GM12875 (cell line): ENCODE measurements around the gene COMP.

Experiments
- H3K4me3 ChIP-seq: one replicate; pipeline ENCODE4 v1.5.1; 2011; ENCODE audit warnings: low read depth, low read length, control low read depth
- TF ChIP-seq, protein P1 (sequence below): IDR thresholded peaks from 2 replicates; pipeline ENCODE4 v1.5.1; 2011; ENCODE audit warnings: low read depth, mild to moderate bottlenecking, control low read depth, inconsistent platforms, low read length, moderate library complexity, borderline replicate concordance; ENCODE audit not compliant: insufficient read depth

COMP gene

DNA sequence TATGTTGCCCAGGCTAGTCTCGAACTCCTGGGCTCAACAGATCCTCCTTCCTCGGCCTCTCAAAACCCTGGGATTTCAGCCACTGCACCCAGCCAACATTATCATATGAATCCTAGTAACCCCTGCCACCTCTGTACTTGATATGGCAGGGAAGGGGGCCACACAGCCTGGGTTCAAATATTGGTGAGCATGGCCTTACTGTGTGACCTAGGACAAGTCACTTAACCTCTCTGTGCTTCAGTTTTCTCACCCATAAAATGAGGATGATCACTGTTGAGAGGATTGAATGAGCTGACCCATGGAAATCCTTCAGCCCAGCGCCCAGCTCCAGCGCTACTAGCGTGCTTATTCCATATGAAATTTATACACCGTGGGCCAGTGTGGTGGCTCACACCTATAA is 3.6 kb upstream of the COMP start:
- TF ChIP-seq, protein P1, sequence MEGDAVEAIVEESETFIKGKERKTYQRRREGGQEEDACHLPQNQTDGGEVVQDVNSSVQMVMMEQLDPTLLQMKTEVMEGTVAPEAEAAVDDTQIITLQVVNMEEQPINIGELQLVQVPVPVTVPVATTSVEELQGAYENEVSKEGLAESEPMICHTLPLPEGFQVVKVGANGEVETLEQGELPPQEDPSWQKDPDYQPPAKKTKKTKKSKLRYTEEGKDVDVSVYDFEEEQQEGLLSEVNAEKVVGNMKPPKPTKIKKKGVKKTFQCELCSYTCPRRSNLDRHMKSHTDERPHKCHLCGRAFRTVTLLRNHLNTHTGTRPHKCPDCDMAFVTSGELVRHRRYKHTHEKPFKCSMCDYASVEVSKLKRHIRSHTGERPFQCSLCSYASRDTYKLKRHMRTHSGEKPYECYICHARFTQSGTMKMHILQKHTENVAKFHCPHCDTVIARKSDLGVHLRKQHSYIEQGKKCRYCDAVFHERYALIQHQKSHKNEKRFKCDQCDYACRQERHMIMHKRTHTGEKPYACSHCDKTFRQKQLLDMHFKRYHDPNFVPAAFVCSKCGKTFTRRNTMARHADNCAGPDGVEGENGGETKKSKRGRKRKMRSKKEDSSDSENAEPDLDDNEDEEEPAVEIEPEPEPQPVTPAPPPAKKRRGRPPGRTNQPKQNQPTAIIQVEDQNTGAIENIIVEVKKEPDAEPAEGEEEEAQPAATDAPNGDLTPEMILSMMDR: no peak
- H3K4me3 ChIP-seq: no peak overlapping the region

DNA sequence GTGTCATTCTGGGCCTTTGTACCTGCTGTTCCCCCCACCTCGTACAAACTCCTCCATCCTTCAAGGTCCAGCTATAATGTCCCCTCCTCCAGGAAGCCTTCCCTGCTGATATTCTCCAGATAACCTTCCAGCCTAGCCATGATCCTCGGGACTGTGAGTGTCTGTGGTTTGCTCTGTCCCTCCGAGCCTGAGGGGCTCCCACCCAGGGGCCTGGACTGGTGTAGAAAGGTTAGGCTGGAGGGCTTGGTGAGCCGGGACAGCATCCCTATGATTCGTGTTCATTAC is 2.9 kb upstream of the COMP start:
- no peak overlapping the region for H3K4me3 ChIP-seq
- TF ChIP-seq, protein P1: no peak

DNA sequence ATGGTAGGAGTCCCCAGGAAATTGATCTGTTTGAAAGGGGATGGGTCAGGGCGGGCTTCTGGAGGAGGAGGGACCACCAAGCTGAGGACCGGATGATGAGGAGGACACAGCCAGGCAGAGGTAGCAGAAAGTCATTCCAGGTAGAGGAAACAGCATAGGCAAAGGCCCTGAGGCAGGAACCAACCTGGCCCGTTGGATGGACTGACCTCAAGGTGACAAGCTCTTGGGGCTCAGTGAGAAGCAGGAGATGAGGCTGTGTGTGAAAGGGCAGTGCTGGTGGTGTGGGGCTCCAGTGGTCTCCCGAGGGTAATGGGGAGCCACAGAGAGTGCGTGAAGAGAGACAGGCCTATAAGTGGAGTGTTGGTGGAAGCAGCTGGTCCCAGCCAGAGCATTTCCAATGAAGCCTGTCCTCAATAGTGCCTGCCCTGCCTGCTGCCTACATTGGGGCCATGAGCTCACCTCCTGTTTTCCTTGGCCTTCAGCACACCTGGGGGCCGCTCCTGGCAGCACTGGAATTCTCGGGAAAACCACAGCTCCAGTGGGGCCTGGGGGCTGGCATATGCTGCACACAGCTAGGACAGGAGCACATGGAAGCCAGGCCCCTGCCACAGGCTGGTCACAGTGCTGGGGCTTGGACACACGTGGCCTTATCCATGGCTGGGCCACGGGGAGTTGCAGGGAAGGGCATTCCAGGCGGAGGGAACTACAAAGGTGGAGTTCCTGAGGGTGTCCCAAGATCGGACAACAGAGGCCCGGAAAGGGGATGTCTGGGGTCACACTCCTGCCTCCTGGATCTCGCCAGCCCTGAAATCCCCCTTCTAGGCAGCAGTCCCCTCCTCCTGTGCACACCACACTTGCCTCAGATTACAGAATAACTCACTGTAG is 2.3 kb upstream of the COMP start:
- H3K4me3 ChIP-seq: no peak overlapping the region
- TF ChIP-seq, protein P1: no peak

DNA sequence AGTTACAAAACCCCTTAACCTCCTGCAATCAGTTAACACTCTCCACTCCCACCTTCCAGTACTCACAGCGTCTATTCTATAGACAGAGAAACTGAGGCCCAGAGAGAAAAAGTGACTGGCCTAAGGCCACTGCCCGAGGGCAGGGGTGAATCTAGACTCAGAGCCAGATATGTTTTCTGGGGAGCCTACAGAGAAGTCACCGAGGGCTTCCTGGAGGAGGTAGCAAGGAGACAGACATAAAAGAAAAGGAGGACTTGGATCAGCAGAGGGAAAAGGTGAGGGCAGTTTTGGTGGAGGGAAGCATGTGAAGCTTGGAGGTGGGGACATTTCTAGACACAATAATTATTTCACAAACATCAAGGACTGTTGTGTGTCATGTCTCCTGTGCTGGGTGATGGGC is 1.6 kb upstream of the COMP start:
- TF ChIP-seq, protein P1: no peak
- no peak overlapping the region for H3K4me3 ChIP-seq

DNA sequence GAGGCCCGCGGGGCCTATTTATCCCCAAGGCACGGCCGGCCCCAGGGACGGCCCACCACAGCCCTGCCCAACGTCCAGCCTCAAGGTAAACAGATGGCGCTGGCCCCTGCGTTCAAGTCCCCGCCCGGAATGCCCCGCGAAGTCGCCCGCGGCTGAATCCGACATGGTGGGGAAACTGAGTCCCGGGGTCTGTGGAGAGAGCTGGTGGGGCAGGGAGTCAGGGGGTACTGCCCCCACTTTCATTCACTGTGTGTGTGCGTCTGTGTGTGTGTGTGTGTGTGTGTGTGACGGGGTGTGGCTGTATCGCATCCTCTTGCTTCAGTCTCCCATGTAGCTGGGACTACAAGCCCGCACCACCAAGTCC is 192 bp upstream of the COMP start:
- TF ChIP-seq, protein P1: no peak
- no peak overlapping the region for H3K4me3 ChIP-seq

DNA sequence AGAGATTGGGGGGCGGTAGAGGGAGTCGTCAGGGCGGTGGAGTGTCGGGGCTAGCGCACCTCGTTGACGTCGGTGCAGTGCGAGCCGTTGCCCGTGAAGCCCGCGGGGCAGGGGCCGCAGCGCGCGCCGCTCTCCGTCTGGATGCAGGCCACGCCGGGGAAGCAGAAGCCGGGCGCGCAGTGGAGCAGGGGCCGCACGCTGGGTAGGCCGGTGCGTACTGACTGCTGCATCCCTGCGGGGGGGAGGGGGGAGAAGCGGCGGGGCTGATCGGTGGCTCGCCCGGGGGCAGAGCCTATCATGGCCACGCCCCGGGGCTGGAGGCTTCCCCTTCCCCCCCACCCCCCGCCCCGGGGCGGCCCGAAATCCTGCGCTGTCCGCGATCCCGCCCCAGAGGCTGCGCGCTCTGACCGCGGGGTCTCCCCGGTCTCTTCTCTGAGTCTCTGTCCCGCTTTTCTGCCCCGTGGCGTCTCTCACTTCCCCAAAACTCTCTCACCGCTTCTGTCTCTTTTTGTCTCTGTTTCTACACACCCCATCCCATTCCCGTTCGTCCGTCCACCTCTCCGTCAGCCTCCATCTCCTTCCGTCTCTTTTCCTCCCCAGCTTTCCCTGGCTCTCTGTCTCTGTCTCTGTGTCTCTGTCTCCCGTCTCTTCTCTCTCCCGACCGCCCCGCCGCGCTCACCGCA is 1.1 kb downstream of the COMP start:
- TF ChIP-seq, protein P1: no peak
- peak overlapping the region; percentile 5 for H3K4me3 ChIP-seq

DNA sequence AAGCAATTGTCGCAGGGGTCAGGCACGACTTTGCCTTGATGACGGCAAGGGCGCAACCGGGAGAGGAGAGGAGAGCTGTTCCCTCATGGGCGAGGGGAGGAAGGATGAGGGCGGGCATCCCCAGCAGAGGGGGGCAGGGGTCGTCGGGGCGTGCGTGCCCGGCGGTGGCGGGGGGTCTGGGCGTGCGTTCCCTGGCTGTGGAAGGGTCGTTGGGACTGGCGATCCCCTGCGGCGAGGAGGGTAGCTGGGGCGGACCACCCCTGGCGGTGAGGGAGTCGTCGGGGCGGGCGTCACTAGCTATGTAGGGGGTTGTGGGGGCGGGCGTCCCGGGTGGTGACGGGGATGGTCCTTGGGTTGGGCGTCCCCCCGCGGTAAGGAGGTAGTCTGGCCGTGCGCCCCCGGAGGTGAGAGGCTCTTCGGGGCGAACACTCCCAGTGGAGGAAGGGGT is 1.7 kb downstream of the COMP start:
- TF ChIP-seq, protein P1: no peak
- peak overlapping the region; percentile 5 for H3K4me3 ChIP-seq
